ENCODE measurements around the gene DHFR2.

Gene DHFR2

GRCh38 chr3:94015025-94015424, 47.7 kb downstream of the DHFR2 start:
- TF ChIP-seq CTCF (IDR thresholded peaks at IDR 0.05; ENCODE audit: borderline replicate concordance, insufficient read depth, low read depth, low read length), result no peak
- no peak overlapping the region for H3K4me3 ChIP-seq (ENCODE audit: low read depth, low read length)

GRCh38 chr3:94012185-94012584, 50.5 kb downstream of the DHFR2 start:
- no peak overlapping the region for H3K4me3 ChIP-seq (ENCODE audit: low read depth, low read length)
- TF ChIP-seq CTCF (IDR thresholded peaks at IDR 0.05; ENCODE audit: borderline replicate concordance, insufficient read depth, low read depth, low read length), result no peak

- TF ChIP-seq CTCF (IDR thresholded peaks at IDR 0.05; ENCODE audit: borderline replicate concordance, insufficient read depth, low read depth, low read length), result no peak
These were observed 51.4 kb downstream of the DHFR2 start for GRCh38 chr3:94011233-94011711.

GRCh38 chr3:94009608-94010007, 53.1 kb downstream of the DHFR2 start:
- TF ChIP-seq CTCF (IDR thresholded peaks at IDR 0.05; ENCODE audit: borderline replicate concordance, insufficient read depth, low read depth, low read length), result no peak
- H3K4me3 ChIP-seq (ENCODE audit: low read depth, low read length), result no peak overlapping the region

More at GRCh38 chr3:94011233-94011711, 51.4 kb downstream of the DHFR2 start:
- H3K4me3 ChIP-seq (ENCODE audit: low read depth, low read length), result no peak overlapping the region

- TF ChIP-seq CTCF (IDR thresholded peaks at IDR 0.05; ENCODE audit: borderline replicate concordance, insufficient read depth, low read depth, low read length), result no peak
- H3K4me3 ChIP-seq (ENCODE audit: low read depth, low read length), result no peak overlapping the region
These were observed 54.5 kb downstream of the DHFR2 start for GRCh38 chr3:94008253-94008652.

All from GM12875 (cell line).